Subcutaneous adipose tissue (tissue), 4 donors: ENCODE results near the gene LMF1. TPM values are rescaled to one million over a fixed set of nuclear protein-coding genes. Genes with fewer than 3 reads are reported as not detected.

Experiments
- CTCF ChIP-seq: fragments of 450-650 bp; IDR thresholded peaks from one replicate; pipeline ENCODE4 v1.5.1; 2016; ENCODE audit warnings: low read depth, mild to moderate bottlenecking, control low read depth, antibody characterized with exemption, moderate library complexity
- total RNA-seq, 4 donors: library from RNA; depleted of rRNA; stranded (reverse); fragments of >200 nt; gene quantifications; one replicate each; pipeline ENCODE4 v1.1.0, GENCODE V29; 2016

LMF1 gene
- total RNA-seq, 4 donors from 2014 or later = 16.0 to 30.3 (median 24.2) TPM

GRCh38 chr16:896261-897199 is 74.3 kb downstream of the LMF1 start:
- TF ChIP-seq CTCF = no peak

- no peak for TF ChIP-seq CTCF
Observed at GRCh38 chr16:895371-895770, 75.4 kb downstream of the LMF1 start.

GRCh38 chr16:894841-895240 is 75.9 kb downstream of the LMF1 start:
- TF ChIP-seq CTCF = no peak

GRCh38 chr16:894136-894535 is 76.6 kb downstream of the LMF1 start:
- TF ChIP-seq CTCF = no peak

- TF ChIP-seq CTCF = no peak
Observed at GRCh38 chr16:893360-893759, 77.4 kb downstream of the LMF1 start.

- no peak for TF ChIP-seq CTCF
Observed at GRCh38 chr16:892536-893255, 78.1 kb downstream of the LMF1 start.

- TF ChIP-seq CTCF = no peak
Observed at GRCh38 chr16:892006-892405, 78.8 kb downstream of the LMF1 start.
